DND-41 (cell line): ENCODE measurements around the gene PSD4.

Experiments used
- EZH2 ChIP-seq: IDR thresholded peaks from 3 replicates; pipeline ENCODE4 v1.6.1; 2012; ENCODE audit warnings: borderline replicate concordance, low read depth, mild to moderate bottlenecking, moderate library complexity, low read length, inconsistent platforms; ENCODE audit not compliant: severe bottlenecking
- TF ChIP-seq, protein P1 (sequence below): IDR thresholded peaks from 2 replicates; pipeline ENCODE4 v1.5.1; 2012; ENCODE audit warnings: borderline replicate concordance, low read length, moderate library complexity, mild to moderate bottlenecking; ENCODE audit not compliant: poor library complexity, severe bottlenecking; ENCODE audit errors: extremely low read depth

DNA sequence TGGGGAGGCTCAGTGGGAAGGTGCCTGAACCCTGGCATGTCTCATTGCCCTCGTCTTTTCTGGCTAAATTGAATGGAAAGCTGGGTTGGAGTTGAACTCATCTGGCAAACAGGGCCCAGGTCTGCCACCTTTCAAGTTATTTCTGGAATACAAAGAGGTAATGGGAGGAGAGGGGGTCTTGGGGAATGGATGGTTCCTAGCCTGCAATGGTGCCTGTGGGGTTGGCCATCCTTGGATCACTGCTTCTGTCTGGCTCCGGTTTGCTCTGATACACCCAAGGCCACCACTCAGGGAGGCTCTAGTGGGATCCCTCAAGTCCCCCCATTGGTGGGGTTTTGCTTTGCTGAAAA lies 45.3 kb downstream of the PSD4 start:
- no peak for TF ChIP-seq EZH2
- TF ChIP-seq, protein P1, sequence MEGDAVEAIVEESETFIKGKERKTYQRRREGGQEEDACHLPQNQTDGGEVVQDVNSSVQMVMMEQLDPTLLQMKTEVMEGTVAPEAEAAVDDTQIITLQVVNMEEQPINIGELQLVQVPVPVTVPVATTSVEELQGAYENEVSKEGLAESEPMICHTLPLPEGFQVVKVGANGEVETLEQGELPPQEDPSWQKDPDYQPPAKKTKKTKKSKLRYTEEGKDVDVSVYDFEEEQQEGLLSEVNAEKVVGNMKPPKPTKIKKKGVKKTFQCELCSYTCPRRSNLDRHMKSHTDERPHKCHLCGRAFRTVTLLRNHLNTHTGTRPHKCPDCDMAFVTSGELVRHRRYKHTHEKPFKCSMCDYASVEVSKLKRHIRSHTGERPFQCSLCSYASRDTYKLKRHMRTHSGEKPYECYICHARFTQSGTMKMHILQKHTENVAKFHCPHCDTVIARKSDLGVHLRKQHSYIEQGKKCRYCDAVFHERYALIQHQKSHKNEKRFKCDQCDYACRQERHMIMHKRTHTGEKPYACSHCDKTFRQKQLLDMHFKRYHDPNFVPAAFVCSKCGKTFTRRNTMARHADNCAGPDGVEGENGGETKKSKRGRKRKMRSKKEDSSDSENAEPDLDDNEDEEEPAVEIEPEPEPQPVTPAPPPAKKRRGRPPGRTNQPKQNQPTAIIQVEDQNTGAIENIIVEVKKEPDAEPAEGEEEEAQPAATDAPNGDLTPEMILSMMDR, result no peak
